Natural killer cell treated with Interleukin-12 subunit alpha and Interleukin-12 subunit beta and Interleukin-15 and Interleukin-18, amount 100 ng/mL, for 72 hours (primary cell): Measurements from ENCODE around the gene SEPTIN5. TPM values are rescaled to one million over a fixed set of nuclear protein-coding genes. Genes with fewer than 3 reads are reported as not detected.

Source experiments
- ATAC-seq, 2 donors: fragments of 150-1000 bp; cut with Tn5 transposase in 1 of 2; sonication (Bioruptor Pico), chemical (Tn5 transposase) in 1 of 2; 2 replicates each; pipeline ENCODE4 v1.10.0; 2021
- DNase-seq: peaks from one replicate; pipeline ENCODE4 v3.0.0; 2022; ENCODE audit warnings: low spot score
- H3K27ac Mint-ChIP-seq, 2 donors: 1 replicate in 1 of 2; 2 replicates in 1 of 2; pipeline ENCODE4 v1.8.0; 2022; ENCODE audit warnings: mixed read lengths in 2 of 2, mild to moderate bottlenecking in 1 of 2, moderate library complexity in 1 of 2
- H3K27me3 Mint-ChIP-seq, 2 donors: 1 replicate in 1 of 2; 2 replicates in 1 of 2; pipeline ENCODE4 v1.8.0; 2022; ENCODE audit warnings: mixed read lengths in 2 of 2
- H3K36me3 Mint-ChIP-seq: one replicate; pipeline ENCODE4 v1.8.0; 2022; ENCODE audit warnings: mixed read lengths
- H3K4me1 Mint-ChIP-seq, 2 donors: 1 replicate in 1 of 2; 2 replicates in 1 of 2; pipeline ENCODE4 v1.8.0; 2022; ENCODE audit warnings: low read depth in 2 of 2, mixed read lengths in 2 of 2, mild to moderate bottlenecking in 1 of 2
- H3K4me3 Mint-ChIP-seq: one replicate; pipeline ENCODE4 v1.8.0; 2022; ENCODE audit warnings: mixed read lengths
- H3K9me3 Mint-ChIP-seq: 2 replicates; pipeline ENCODE4 v1.8.0; 2022; ENCODE audit warnings: mixed read lengths
- total RNA-seq, 2 donors: library from RNA; stranded (reverse); gene quantifications; one replicate each; pipeline ENCODE4 v1.2.3, GENCODE V29; 2022

The SEPTIN5 gene
- total RNA-seq, 2 donors from 2014 or later = not detected

GRCh38 chr22:19762568-19763457 is 48.5 kb downstream of the SEPTIN5 start:
- no peak for DNase-seq
- no peak for ATAC-seq
- H3K9me3 Mint-ChIP-seq = no peaks in the 10 kb centered on the region
- H3K4me3 Mint-ChIP-seq = no peak overlapping the region
- peaks cover 12 to 20% of the 10 kb centered on the region in 2 donors for H3K4me1 Mint-ChIP-seq
- H3K27me3 Mint-ChIP-seq = peaks cover 25 to 29% of the 10 kb centered on the region in 2 donors
- H3K36me3 Mint-ChIP-seq = peaks cover 9% of the 10 kb centered on the region
- H3K27ac Mint-ChIP-seq = no peak overlapping the region

- Mint-ChIP-seq H3K27ac (no peak overlapping the region), H3K27me3 (peaks cover 21 to 27% of the 10 kb centered on the region in 2 donors), H3K4me1 (peaks cover 12 to 20% of the 10 kb centered on the region in 2 donors)
Observed at GRCh38 chr22:19763458-19764298, 49.4 kb downstream of the SEPTIN5 start.

GRCh38 chr22:19764299-19764593 is 49.9 kb downstream of the SEPTIN5 start:
- Mint-ChIP-seq H3K27me3 (peaks cover 22 to 29% of the 10 kb centered on the region in 2 donors), H3K9me3 (no peaks in the 10 kb centered on the region), H3K4me3 (no peak overlapping the region), H3K36me3 (peaks cover 9% of the 10 kb centered on the region), H3K27ac (no peak overlapping the region), H3K4me1 (peaks cover 12 to 20% of the 10 kb centered on the region in 2 donors)
- no peak for DNase-seq
- no peak for ATAC-seq

More at GRCh38 chr22:19763458-19764298, 49.4 kb downstream of the SEPTIN5 start:
- ATAC-seq = no peak
- DNase-seq = no peak
- Mint-ChIP-seq H3K4me3 (no peak overlapping the region), H3K9me3 (no peaks in the 10 kb centered on the region), H3K36me3 (peaks cover 9% of the 10 kb centered on the region)

GRCh38 chr22:19764636-19765476 is 50.6 kb downstream of the SEPTIN5 start:
- Mint-ChIP-seq H3K4me3 (no peak overlapping the region), H3K36me3 (peaks cover 6% of the 10 kb centered on the region), H3K27ac (no peak overlapping the region), H3K27me3 (peaks cover 20 to 30% of the 10 kb centered on the region in 2 donors), H3K9me3 (no peaks in the 10 kb centered on the region), H3K4me1 (peaks cover 6 to 21% of the 10 kb centered on the region in 2 donors)
- ATAC-seq (no peak), DNase-seq (no peak)

- Mint-ChIP-seq H3K4me1 (peaks cover 0 to 18% of the 10 kb centered on the region in 2 donors), H3K27ac (no peak overlapping the region), H3K4me3 (peak overlapping the region; percentile 22), H3K9me3 (no peaks in the 10 kb centered on the region), H3K27me3 (peaks cover 19 to 28% of the 10 kb centered on the region in 2 donors), H3K36me3 (no peaks in the 10 kb centered on the region)
- ATAC-seq = peak; percentile 34 to 80
- DNase-seq = peak; percentile 70
Observed at GRCh38 chr22:19765477-19766239, 51.4 kb downstream of the SEPTIN5 start.

GRCh38 chr22:19766240-19766510 is 51.9 kb downstream of the SEPTIN5 start:
- Mint-ChIP-seq H3K27ac (no peak overlapping the region), H3K9me3 (no peaks in the 10 kb centered on the region), H3K4me1 (peaks cover 0 to 18% of the 10 kb centered on the region in 2 donors), H3K36me3 (no peaks in the 10 kb centered on the region), H3K27me3 (peaks cover 19 to 28% of the 10 kb centered on the region in 2 donors), H3K4me3 (no peak overlapping the region)
- no peak for DNase-seq
- no peak for ATAC-seq

- H3K27ac Mint-ChIP-seq = no peak overlapping the region
- H3K4me1 Mint-ChIP-seq = peaks cover 0 to 15% of the 10 kb centered on the region in 2 donors
- ATAC-seq (peak; percentile 74 to 81), DNase-seq (peak; percentile 78)
- peaks cover 16 to 31% of the 10 kb centered on the region in 2 donors for H3K27me3 Mint-ChIP-seq
- no peaks in the 10 kb centered on the region for H3K9me3 Mint-ChIP-seq
- peak overlapping the region; percentile 56 for H3K4me3 Mint-ChIP-seq
- H3K36me3 Mint-ChIP-seq = no peaks in the 10 kb centered on the region
Observed at GRCh38 chr22:19766511-19767426, 52.5 kb downstream of the SEPTIN5 start.

- H3K4me3 Mint-ChIP-seq = peak overlapping the region; percentile 56
- ATAC-seq = peak in 1 of 2 donors; percentile 61
- DNase-seq = no peak
- H3K9me3 Mint-ChIP-seq = no peaks in the 10 kb centered on the region
- peaks cover 0 to 15% of the 10 kb centered on the region in 2 donors for H3K4me1 Mint-ChIP-seq
- no peak overlapping the region for H3K27ac Mint-ChIP-seq
- no peaks in the 10 kb centered on the region for H3K36me3 Mint-ChIP-seq
- peaks cover 14 to 40% of the 10 kb centered on the region in 2 donors for H3K27me3 Mint-ChIP-seq
Observed at GRCh38 chr22:19767427-19768341, 53.4 kb downstream of the SEPTIN5 start.

- no peak for ATAC-seq
- Mint-ChIP-seq H3K27me3 (peaks cover 14 to 42% of the 10 kb centered on the region in 2 donors), H3K27ac (no peak overlapping the region), H3K4me3 (no peak overlapping the region), H3K36me3 (no peaks in the 10 kb centered on the region), H3K9me3 (no peaks in the 10 kb centered on the region), H3K4me1 (peaks cover 0 to 15% of the 10 kb centered on the region in 2 donors)
- DNase-seq = no peak
Observed at GRCh38 chr22:19769393-19769715, 55.1 kb downstream of the SEPTIN5 start.

- no peak for DNase-seq
- no peak overlapping the region for H3K27ac Mint-ChIP-seq
- H3K4me1 Mint-ChIP-seq = peaks cover 0 to 13% of the 10 kb centered on the region in 2 donors
- H3K36me3 Mint-ChIP-seq = no peaks in the 10 kb centered on the region
- no peak for ATAC-seq
- H3K27me3 Mint-ChIP-seq = peaks cover 10 to 37% of the 10 kb centered on the region in 2 donors
- no peak overlapping the region for H3K4me3 Mint-ChIP-seq
- no peaks in the 10 kb centered on the region for H3K9me3 Mint-ChIP-seq
Observed at GRCh38 chr22:19770349-19771220, 56.3 kb downstream of the SEPTIN5 start.

GRCh38 chr22:19772422-19772672 is 58.0 kb downstream of the SEPTIN5 start:
- Mint-ChIP-seq H3K27me3 (peaks cover 10 to 33% of the 10 kb centered on the region in 2 donors), H3K9me3 (no peaks in the 10 kb centered on the region), H3K4me1 (peaks cover 0 to 14% of the 10 kb centered on the region in 2 donors), H3K36me3 (no peaks in the 10 kb centered on the region), H3K27ac (no peak overlapping the region), H3K4me3 (no peak overlapping the region)
- ATAC-seq = no peak
- DNase-seq = no peak
